Activated CD8-positive, alpha-beta T cell treated with anti-CD3 and anti-CD28 coated beads, Interleukin-2, amount 10 ng/mL, durations not matched to agents 7 days and 5 days (primary cell): Measurements from ENCODE around the gene HOXB2. TPM values are rescaled to one million over a fixed set of nuclear protein-coding genes. Genes with fewer than 3 reads are reported as not detected.

Source experiments
- ATAC-seq: fragments of 150-1000 bp; cut with Tn5 transposase; one replicate; pipeline ENCODE4 v1.10.0; 2021; ENCODE audit warnings: moderate library complexity
- CTCF ChIA-PET: fragments of 350-600 bp; sonication (Branson Sonifier 250); formaldehyde crosslinking; loops from one replicate; lab custom pipeline; 2021; ENCODE audit warnings: antibody characterized with exemption; lab: Charles Lee
- POLR2A ChIA-PET: fragments of 350-600 bp; sonication (Branson Sonifier 250); formaldehyde crosslinking; loops from one replicate; lab custom pipeline; 2021; ENCODE audit warnings: antibody characterized with exemption; lab: Charles Lee
- DNase-seq: peaks from one replicate; pipeline ENCODE4 v3.0.0-alpha.2; 2020
- H3K27ac Mint-ChIP-seq: one replicate; pipeline ENCODE4 v1.8.0; 2021; ENCODE audit warnings: mild to moderate bottlenecking, mixed read lengths
- H3K27me3 Mint-ChIP-seq: one replicate; pipeline ENCODE4 v1.8.0; 2021; ENCODE audit warnings: low read depth, mixed read lengths
- H3K36me3 Mint-ChIP-seq: one replicate; pipeline ENCODE4 v1.8.0; 2021; ENCODE audit warnings: low read depth, mixed read lengths
- H3K4me1 Mint-ChIP-seq: one replicate; pipeline ENCODE4 v1.8.0; 2021; ENCODE audit warnings: low read depth, mixed read lengths
- H3K4me3 Mint-ChIP-seq: one replicate; pipeline ENCODE4 v1.8.0; 2021; ENCODE audit warnings: mild to moderate bottlenecking, mixed read lengths
- H3K9me3 Mint-ChIP-seq: one replicate; pipeline ENCODE4 v1.8.0; 2022; ENCODE audit warnings: mixed read lengths; ENCODE audit not compliant: insufficient read depth
- total RNA-seq, 2 experiments: library from RNA; stranded (reverse); gene quantifications; one replicate each; pipeline ENCODE4 v1.2.3, GENCODE V29; 2021

HOXB2 gene
- total RNA-seq, 2 experiments from 2014 or later = 15.7 to 17.7 TPM

- Mint-ChIP-seq H3K9me3 (no peaks in the 10 kb centered on the region), H3K27ac (no peak overlapping the region), H3K36me3 (peaks cover 13% of the 10 kb centered on the region), H3K4me3 (no peak overlapping the region), H3K4me1 (peaks cover 20% of the 10 kb centered on the region), H3K27me3 (peaks cover 9% of the 10 kb centered on the region)
- ATAC-seq (no peak), DNase-seq (no peak)
- ChIA-PET CTCF (no interaction called here), POLR2A (no interaction called here)
Observed at GRCh38 chr17:48563385-48563838, 18.5 kb upstream of the HOXB2 start.

DNA sequence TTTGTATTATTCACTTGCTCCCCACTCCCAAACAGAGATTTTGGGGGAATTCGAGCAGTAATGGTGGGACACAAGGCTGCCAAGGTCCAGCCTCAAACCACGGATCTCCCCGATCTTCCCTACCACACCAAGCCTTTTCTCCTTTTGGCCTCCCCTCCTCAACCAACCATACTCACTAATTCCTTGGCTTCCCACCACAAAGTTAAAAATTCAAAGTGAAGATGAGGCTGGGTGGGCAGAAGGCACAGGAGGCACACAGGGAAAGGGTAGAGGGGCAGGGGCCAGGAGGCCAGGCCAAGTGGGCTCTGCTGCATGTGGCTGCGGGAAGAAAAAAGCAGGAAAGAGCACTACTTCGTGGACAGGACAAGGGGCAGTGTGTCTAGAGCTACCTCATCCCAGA is 18.0 kb upstream of the HOXB2 start:
- Mint-ChIP-seq H3K36me3 (peaks cover 10% of the 10 kb centered on the region), H3K4me3 (no peak overlapping the region), H3K27ac (no peak overlapping the region), H3K4me1 (peaks cover 20% of the 10 kb centered on the region), H3K9me3 (no peaks in the 10 kb centered on the region), H3K27me3 (peaks cover 8% of the 10 kb centered on the region)
- CTCF ChIA-PET = no interaction called here
- POLR2A ChIA-PET = no interaction called here
- DNase-seq (no peak), ATAC-seq (no peak)

GRCh38 chr17:48561884-48562810 is 17.2 kb upstream of the HOXB2 start:
- ATAC-seq (peak; percentile 76), DNase-seq (no peak)
- ChIA-PET POLR2A (no interaction called here), CTCF (interaction anchor here (0.7 to 1.3 kb wide), 2 partner anchors 13 to 21 kb away, joined by 3 read pairs; no protein-coding TSS in a partner anchor)
- Mint-ChIP-seq H3K9me3 (no peaks in the 10 kb centered on the region), H3K4me1 (peaks cover 20% of the 10 kb centered on the region), H3K4me3 (no peak overlapping the region), H3K36me3 (peaks cover 10% of the 10 kb centered on the region), H3K27me3 (peaks cover 8% of the 10 kb centered on the region), H3K27ac (peak overlapping the region; percentile 80)

GRCh38 chr17:48559840-48560817 is 15.2 kb upstream of the HOXB2 start:
- no peak overlapping the region for H3K27ac Mint-ChIP-seq

GRCh38 chr17:48559122-48559839 is 14.4 kb upstream of the HOXB2 start:
- CTCF ChIA-PET = no interaction called here
- Mint-ChIP-seq H3K9me3 (no peaks in the 10 kb centered on the region), H3K27ac (no peak overlapping the region), H3K4me1 (peaks cover 30% of the 10 kb centered on the region), H3K27me3 (peaks cover 13% of the 10 kb centered on the region), H3K4me3 (no peak overlapping the region), H3K36me3 (peaks cover 10% of the 10 kb centered on the region)
- DNase-seq (no peak), ATAC-seq (no peak)
- POLR2A ChIA-PET = no interaction called here

More at GRCh38 chr17:48559840-48560817, 15.2 kb upstream of the HOXB2 start:
- Mint-ChIP-seq H3K9me3 (no peaks in the 10 kb centered on the region), H3K4me1 (peaks cover 26% of the 10 kb centered on the region), H3K36me3 (peaks cover 10% of the 10 kb centered on the region), H3K4me3 (no peak overlapping the region), H3K27me3 (peaks cover 17% of the 10 kb centered on the region)
- ATAC-seq (no peak), DNase-seq (no peak)
- CTCF ChIA-PET = interaction anchor here (1.2 kb wide), 1 partner anchor 225 kb away, joined by 3 read pairs; no protein-coding TSS in a partner anchor
- POLR2A ChIA-PET = interaction anchor here (0.7 kb wide), 1 partner anchor 548 kb away, joined by 3 read pairs; no protein-coding TSS in a partner anchor

DNA sequence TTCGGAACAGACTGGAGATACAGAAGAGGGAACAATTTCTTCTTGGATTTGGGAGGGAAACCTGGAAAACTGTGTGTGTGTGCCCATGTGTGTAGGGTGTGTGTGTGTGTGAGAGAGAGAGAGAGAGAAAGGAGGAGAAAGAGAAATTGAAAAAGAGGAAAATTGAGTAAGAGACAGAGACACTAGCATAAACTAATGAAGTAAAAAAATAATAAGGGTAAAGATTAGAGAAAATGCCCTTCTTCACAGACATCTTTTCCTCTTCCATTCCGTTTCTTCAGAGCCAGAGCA is 13.9 kb upstream of the HOXB2 start:
- H3K9me3 Mint-ChIP-seq = no peaks in the 10 kb centered on the region
- H3K36me3 Mint-ChIP-seq = peaks cover 10% of the 10 kb centered on the region
- ChIA-PET CTCF (no interaction called here), POLR2A (no interaction called here)
- ATAC-seq (no peak), DNase-seq (no peak)
- peaks cover 30% of the 10 kb centered on the region for H3K4me1 Mint-ChIP-seq
- H3K4me3 Mint-ChIP-seq = no peak overlapping the region
- H3K27ac Mint-ChIP-seq = no peak overlapping the region
- H3K27me3 Mint-ChIP-seq = peaks cover 13% of the 10 kb centered on the region

GRCh38 chr17:48558057-48558830 is 13.3 kb upstream of the HOXB2 start:
- ATAC-seq (no peak), DNase-seq (no peak)
- H3K36me3 Mint-ChIP-seq = peaks cover 10% of the 10 kb centered on the region
- CTCF ChIA-PET = interaction anchor here (0.6 kb wide), 1 partner anchor 550 kb away, joined by 3 read pairs; no protein-coding TSS in a partner anchor
- H3K27ac Mint-ChIP-seq = no peak overlapping the region
- POLR2A ChIA-PET = no interaction called here
- H3K4me3 Mint-ChIP-seq = no peak overlapping the region
- peaks cover 13% of the 10 kb centered on the region for H3K27me3 Mint-ChIP-seq
- H3K9me3 Mint-ChIP-seq = no peaks in the 10 kb centered on the region
- peaks cover 30% of the 10 kb centered on the region for H3K4me1 Mint-ChIP-seq

GRCh38 chr17:48556576-48557401 is 11.9 kb upstream of the HOXB2 start:
- H3K4me3 Mint-ChIP-seq = no peak overlapping the region
- ChIA-PET POLR2A (interaction anchor here (0.9 kb wide), 1 partner anchor 10 kb away, joined by 3 read pairs; no protein-coding TSS in a partner anchor), CTCF (interaction anchor here (1.1 kb wide), 1 partner anchor 64 kb away, joined by 4 read pairs; no protein-coding TSS in a partner anchor)

DNA sequence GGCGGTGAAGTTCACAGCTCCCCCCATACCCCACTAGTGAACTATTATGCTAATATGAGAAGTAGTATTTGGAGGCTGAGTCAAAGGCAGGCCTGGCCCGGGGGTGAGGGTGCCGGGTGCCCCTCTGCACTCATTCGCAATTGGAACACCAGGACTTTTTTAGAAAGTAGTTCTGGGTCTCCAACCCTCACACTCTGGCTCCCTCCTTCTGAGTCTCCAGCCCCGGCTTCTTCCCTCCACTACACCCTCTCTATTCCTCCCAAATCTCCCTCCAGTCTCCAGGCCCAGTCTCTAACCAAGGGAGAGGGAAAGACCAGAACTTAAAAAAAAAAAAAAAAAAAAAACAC is 11.3 kb upstream of the HOXB2 start:
- POLR2A ChIA-PET = interaction anchor here (0.9 kb wide), 1 partner anchor 10 kb away, joined by 3 read pairs; no protein-coding TSS in a partner anchor
- H3K4me1 Mint-ChIP-seq = peaks cover 16% of the 10 kb centered on the region
- peaks cover 13% of the 10 kb centered on the region for H3K27me3 Mint-ChIP-seq
- CTCF ChIA-PET = interaction anchor here (0.5 to 1.2 kb wide), 3 partner anchors 46 to 204 kb away, joined by 3 to 4 read pairs (median 3); no protein-coding TSS in a partner anchor
- H3K4me3 Mint-ChIP-seq = no peak overlapping the region
- no peak for DNase-seq
- no peak overlapping the region for H3K27ac Mint-ChIP-seq
- H3K9me3 Mint-ChIP-seq = no peaks in the 10 kb centered on the region
- ATAC-seq = no peak
- peaks cover 6% of the 10 kb centered on the region for H3K36me3 Mint-ChIP-seq

More at GRCh38 chr17:48556576-48557401, 11.9 kb upstream of the HOXB2 start:
- no peak for ATAC-seq
- Mint-ChIP-seq H3K27me3 (peaks cover 13% of the 10 kb centered on the region), H3K4me1 (peaks cover 22% of the 10 kb centered on the region), H3K27ac (no peak overlapping the region), H3K36me3 (peaks cover 8% of the 10 kb centered on the region), H3K9me3 (no peaks in the 10 kb centered on the region)
- DNase-seq = no peak
